Peyer's patch (tissue), 4 donors: ENCODE measurements around the gene RAB35. TPM values are rescaled to one million over a fixed set of nuclear protein-coding genes. Genes with fewer than 3 reads are reported as not detected.

ENCODE experiments used
- DNase-seq, 3 donors: peaks; one replicate each; pipeline ENCODE4 v3.0.0-alpha.2; 2017 to 2019
- H3K27ac ChIP-seq, 4 donors: fragments of 200-600 bp; sonication (generic); one replicate each; pipeline ENCODE4 v1.5.1; 2016 to 2019
- H3K27me3 ChIP-seq, 2 donors: fragments of 200-600 bp; sonication (generic); one replicate each; pipeline ENCODE4 v1.5.1; 2019
- H3K36me3 ChIP-seq, 3 donors: fragments of 200-600 bp; sonication (generic); one replicate each; pipeline ENCODE4 v1.5.1; 2016 to 2019
- H3K4me1 ChIP-seq, 4 donors: fragments of 200-600 bp; sonication (generic); one replicate each; pipeline ENCODE4 v1.5.1; 2016 to 2019
- H3K4me3 ChIP-seq, 4 donors: fragments of 200-600 bp; sonication (generic); 1 replicate in 3 of 4; 2 replicates in 1 of 4; pipeline ENCODE4 v1.5.1; 2016 to 2019; ENCODE audit warnings: mild to moderate bottlenecking in 1 of 4
- H3K9me3 ChIP-seq, 4 donors: fragments of 200-600 bp; sonication (generic); one replicate each; pipeline ENCODE4 v1.5.1; 2016 to 2019; ENCODE audit warnings: mild to moderate bottlenecking in 1 of 4
- POLR2A ChIP-seq, 2 donors: fragments of 450-650 bp; IDR thresholded peaks; one replicate each; pipeline ENCODE4 v1.5.1; 2017; ENCODE audit warnings: antibody characterized with exemption in 2 of 2, mild to moderate bottlenecking in 2 of 2, moderate library complexity in 2 of 2
- total RNA-seq, 4 donors: library from RNA; depleted of rRNA; stranded (reverse); fragments of >200 nt; gene quantifications; one replicate each; pipeline ENCODE4 v1.1.0, GENCODE V29; 2016
- TF ChIP-seq, protein P1 (sequence below), 6 experiments: fragments of 450-650 bp in 4 of 6; fragments of 200-600 bp in 2 of 6; sonication (generic) in 1 of 6; IDR thresholded peaks; one replicate each; pipeline ENCODE4 v1.5.1; 2017 to 2019; ENCODE audit warnings: antibody characterized with exemption in 6 of 6, mild to moderate bottlenecking in 3 of 6, moderate library complexity in 1 of 6

Gene RAB35
- total RNA-seq, 4 donors from 2014 or later = 16.6 to 22.5 (median 19.1) TPM

DNA sequence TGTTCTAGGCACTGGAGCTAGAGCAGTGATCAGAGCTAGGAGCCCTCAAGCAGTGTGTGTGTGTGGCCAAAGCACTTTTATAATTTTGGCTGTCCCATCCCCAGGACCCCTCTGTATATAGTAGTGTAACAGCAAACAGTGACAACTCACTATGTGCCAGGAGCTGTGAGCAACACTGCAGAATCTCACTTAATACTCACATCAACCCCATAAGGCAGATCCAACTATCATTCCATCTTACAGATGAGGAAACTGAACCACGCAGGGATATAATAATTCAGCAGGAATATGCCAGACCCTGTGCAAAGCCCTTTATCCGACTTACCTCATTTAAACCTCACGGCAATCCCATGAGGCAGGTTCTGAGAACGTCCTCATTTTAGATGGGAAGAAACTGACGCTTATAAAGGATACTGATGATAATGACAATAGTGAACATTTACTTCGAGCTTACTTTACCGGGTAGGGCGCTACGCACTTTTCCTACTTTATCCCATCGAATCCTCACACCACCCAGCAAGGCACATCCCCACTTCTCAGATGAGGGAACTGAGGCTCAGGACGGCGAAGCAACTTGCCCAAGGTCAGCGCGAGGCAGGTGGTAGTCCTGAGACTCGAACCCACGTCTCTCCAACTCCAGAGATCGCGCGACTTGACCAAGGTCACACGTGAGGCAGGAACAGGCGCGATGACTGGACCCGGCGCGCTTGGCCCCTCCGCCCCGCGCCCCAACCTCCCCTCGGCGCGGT lies 687 bp downstream of the RAB35 start:
- no peak for TF ChIP-seq POLR2A (IDR thresholded peaks at IDR 0.05)
- TF ChIP-seq, protein P1, sequence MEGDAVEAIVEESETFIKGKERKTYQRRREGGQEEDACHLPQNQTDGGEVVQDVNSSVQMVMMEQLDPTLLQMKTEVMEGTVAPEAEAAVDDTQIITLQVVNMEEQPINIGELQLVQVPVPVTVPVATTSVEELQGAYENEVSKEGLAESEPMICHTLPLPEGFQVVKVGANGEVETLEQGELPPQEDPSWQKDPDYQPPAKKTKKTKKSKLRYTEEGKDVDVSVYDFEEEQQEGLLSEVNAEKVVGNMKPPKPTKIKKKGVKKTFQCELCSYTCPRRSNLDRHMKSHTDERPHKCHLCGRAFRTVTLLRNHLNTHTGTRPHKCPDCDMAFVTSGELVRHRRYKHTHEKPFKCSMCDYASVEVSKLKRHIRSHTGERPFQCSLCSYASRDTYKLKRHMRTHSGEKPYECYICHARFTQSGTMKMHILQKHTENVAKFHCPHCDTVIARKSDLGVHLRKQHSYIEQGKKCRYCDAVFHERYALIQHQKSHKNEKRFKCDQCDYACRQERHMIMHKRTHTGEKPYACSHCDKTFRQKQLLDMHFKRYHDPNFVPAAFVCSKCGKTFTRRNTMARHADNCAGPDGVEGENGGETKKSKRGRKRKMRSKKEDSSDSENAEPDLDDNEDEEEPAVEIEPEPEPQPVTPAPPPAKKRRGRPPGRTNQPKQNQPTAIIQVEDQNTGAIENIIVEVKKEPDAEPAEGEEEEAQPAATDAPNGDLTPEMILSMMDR (IDR thresholded peaks at IDR 0.05) = no peak
- H3K4me3 ChIP-seq = peak overlapping the region; percentile 66 to 98 (median 76)
- no peak for DNase-seq

DNA sequence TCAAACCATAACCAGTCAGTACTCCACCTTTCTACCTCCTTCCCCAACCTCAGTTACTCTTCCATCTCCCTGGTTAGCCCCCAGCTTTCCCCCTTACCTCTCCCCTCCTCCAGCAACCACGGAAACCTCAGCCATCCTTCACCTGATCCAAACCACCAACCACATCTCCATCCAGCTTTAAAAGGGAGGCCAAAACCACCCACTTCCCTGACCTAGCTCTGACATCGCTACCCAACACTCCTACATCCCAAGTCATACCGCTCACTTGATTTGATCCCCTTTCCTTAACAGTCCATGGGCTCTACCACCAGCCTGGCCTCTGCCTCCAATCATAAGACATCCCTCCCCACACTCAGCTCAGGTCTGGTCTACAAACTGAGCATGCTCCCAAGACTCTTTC lies 1.5 kb downstream of the RAB35 start:
- TF ChIP-seq, protein P1 (IDR thresholded peaks at IDR 0.05) = no peak
- no peak for TF ChIP-seq POLR2A (IDR thresholded peaks at IDR 0.05)
- H3K36me3 ChIP-seq = peaks cover 0 to 19% (median 0%) of the 10 kb centered on the region in 3 donors
- H3K4me3 ChIP-seq = peak overlapping the region in 3 of 4 donors; percentile 66 to 98 (median 86)
- H3K27ac ChIP-seq = no peak overlapping the region
- no peaks in the 10 kb centered on the region for H3K9me3 ChIP-seq
- no peaks in the 10 kb centered on the region for H3K27me3 ChIP-seq
- peaks cover 0 to 53% (median 20%) of the 10 kb centered on the region in 4 donors for H3K4me1 ChIP-seq
- DNase-seq = no peak

More for the DNA sequence above, 687 bp downstream of the RAB35 start:
- H3K36me3 ChIP-seq = peaks cover 0 to 19% (median 0%) of the 10 kb centered on the region in 3 donors
- no peaks in the 10 kb centered on the region for H3K9me3 ChIP-seq
- H3K27me3 ChIP-seq = no peaks in the 10 kb centered on the region
- peaks cover 0 to 45% (median 16%) of the 10 kb centered on the region in 4 donors for H3K4me1 ChIP-seq
- peak overlapping the region; percentile 92 to 97 (median 96) for H3K27ac ChIP-seq

DNA sequence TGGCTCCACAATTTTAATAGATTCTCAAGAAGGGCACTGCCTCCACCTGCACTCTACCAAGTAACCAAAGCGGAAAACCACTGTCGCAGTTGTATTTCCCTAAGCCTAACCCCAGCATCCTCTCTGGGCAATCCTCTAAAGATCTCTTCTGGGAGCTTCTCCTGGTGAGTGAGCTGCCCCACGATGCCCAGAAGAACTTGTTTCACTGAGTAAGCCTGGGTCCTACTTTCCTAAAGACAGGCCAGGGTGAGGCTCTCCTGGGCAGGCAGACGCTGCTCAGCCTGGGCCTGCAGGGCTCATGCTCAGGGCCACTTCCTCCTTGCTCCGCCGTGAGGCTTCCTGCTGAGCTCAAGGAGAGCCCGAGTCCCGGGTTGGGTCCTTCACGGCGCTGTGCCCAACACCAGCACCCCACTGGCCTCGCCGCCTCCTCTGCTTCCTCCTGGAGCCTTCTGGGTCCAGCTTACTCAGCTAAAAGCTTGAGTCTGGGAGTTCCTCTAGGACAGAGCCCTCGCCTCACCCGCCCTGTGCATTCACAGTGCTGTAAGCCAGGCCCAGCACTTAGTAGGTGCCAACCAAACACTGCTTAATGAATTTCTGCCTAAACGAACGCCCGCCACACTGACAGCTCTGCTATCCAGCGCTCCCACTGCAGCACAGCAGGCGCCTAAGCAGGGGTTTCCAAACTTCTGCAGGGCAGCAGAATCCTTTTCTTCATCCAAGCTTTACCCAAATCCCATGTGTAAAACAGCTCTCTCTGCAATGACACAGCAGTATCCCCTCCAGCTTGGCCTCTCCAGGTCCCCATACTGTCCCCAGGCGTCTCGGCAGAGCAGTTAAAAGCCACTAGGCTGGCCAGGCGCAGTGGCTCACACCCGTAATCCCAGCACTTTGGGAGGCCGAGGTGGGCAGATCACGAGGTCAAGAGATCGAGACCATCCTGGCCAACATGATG lies 5.7 kb downstream of the RAB35 start:
- H3K9me3 ChIP-seq = no peaks in the 10 kb centered on the region
- H3K27ac ChIP-seq = peak overlapping the region in 2 of 4 donors; percentile 39 to 77
- H3K4me3 ChIP-seq = peak overlapping the region in 2 of 4 donors; percentile 9 to 18
- H3K36me3 ChIP-seq = peaks cover 0 to 40% (median 0%) of the 10 kb centered on the region in 3 donors
- no peaks in the 10 kb centered on the region for H3K27me3 ChIP-seq
- peak in 2 of 3 donors; percentile 71 to 82 for DNase-seq
- H3K4me1 ChIP-seq = peaks cover 0 to 40% (median 20%) of the 10 kb centered on the region in 4 donors
- no peak for TF ChIP-seq POLR2A (IDR thresholded peaks at IDR 0.05)
- TF ChIP-seq, protein P1 (IDR thresholded peaks at IDR 0.05) = no peak

DNA sequence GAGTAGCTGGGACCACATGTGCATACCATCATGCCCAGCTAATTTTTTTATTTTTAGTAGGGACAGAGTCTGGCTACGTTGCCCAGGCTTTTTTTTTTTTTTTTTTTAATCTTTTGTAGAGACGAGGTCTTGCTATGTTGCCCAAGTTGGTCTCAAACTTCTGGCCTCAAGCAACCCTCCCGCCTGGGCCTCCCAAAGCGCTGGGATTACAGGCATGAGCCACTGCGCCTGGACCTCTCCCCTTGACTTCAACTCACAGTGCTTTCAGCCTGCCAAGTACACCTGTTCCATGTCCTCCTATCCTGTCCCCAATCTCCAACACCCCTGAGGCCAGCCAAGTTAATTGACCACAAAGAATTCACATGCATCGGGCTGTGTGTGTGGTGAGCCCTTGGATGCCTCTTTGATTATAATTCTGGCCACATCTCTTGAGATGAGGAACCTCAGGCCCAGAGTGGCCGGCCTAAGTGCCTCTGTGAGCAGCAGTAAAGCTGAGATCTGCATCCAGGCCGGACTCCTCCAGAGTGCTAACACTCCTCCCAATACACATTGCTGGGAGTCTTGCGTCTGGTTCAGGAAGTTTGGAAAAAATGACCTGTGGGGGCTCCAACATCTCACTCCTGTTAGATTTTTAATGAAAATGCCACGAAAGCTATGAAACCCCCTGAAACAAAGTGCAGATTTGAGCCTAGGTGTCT lies 6.8 kb downstream of the RAB35 start:
- no peak overlapping the region for H3K4me3 ChIP-seq
- no peak for DNase-seq
- no peaks in the 10 kb centered on the region for H3K27me3 ChIP-seq
- TF ChIP-seq, protein P1 (IDR thresholded peaks at IDR 0.05) = no peak
- no peak for TF ChIP-seq POLR2A (IDR thresholded peaks at IDR 0.05)
- no peak overlapping the region for H3K27ac ChIP-seq
- peaks cover 3 to 37% (median 15%) of the 10 kb centered on the region in 4 donors for H3K4me1 ChIP-seq
- no peaks in the 10 kb centered on the region for H3K9me3 ChIP-seq
- peaks cover 0 to 40% (median 0%) of the 10 kb centered on the region in 3 donors for H3K36me3 ChIP-seq

DNA sequence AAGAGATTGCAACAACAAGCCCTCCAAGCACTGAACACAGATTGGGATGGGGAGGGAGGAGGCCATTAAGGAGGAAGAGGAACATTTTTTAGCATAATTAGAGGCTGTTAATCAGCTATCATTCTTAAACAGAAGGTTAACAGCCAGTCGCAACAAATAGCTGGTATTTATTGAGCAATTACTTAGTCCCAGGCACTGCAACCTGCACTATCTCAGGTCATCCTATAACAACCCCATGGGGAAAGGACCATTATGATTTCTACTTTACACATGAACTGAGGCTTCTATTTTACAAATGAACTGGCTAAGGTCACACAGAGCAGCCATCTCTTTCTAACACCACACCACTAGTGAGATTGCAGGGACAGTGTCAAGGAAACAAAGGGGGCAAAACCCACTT lies 10.4 kb downstream of the RAB35 start:
- Histone ChIP-seq H3K4me3 (no peak overlapping the region), H3K9me3 (no peaks in the 10 kb centered on the region), H3K27me3 (no peaks in the 10 kb centered on the region), H3K27ac (no peak overlapping the region), H3K4me1 (peaks cover 3 to 37% (median 19%) of the 10 kb centered on the region in 4 donors), H3K36me3 (peaks cover 0 to 53% (median 0%) of the 10 kb centered on the region in 3 donors)
- no peak for TF ChIP-seq POLR2A (IDR thresholded peaks at IDR 0.05)
- TF ChIP-seq, protein P1 (IDR thresholded peaks at IDR 0.05) = no peak
- DNase-seq = no peak
